ENCODE results near the gene CNKSR2. TPM values are rescaled to one million over a fixed set of nuclear protein-coding genes. Genes with fewer than 3 reads are reported as not detected.

CNKSR2 gene
- total and polyA plus RNA-seq, 8 donors = 0.58 to 33.8 (median 4.2) TPM

GRCh38 chrX:21379991-21380390 lies 5.8 kb downstream of the CNKSR2 start:
- no peak for TF ChIP-seq POLR2A (IDR thresholded peaks at IDR 0.05)
- no peak for TF ChIP-seq EP300 (IDR thresholded peaks at IDR 0.05)
- no peak for TF ChIP-seq CTCF (IDR thresholded peaks at IDR 0.05)
- no peak for TF ChIP-seq POLR2AphosphoS5 (IDR thresholded peaks at IDR 0.05)
- Histone ChIP-seq H3K36me3 (no peaks in the 10 kb centered on the region), H3K4me1 (peaks cover 0 to 11% (median 5%) of the 10 kb centered on the region in 4 donors), H3K4me3 (no peak overlapping the region), H3K27ac (no peak overlapping the region), H3K27me3 (peaks cover 0 to 14% (median 13%) of the 10 kb centered on the region in 3 donors), H3K9me3 (no peaks in the 10 kb centered on the region)
- intact Hi-C loops (cut with DNase I; ENCODE audit: low total_unique reads) = no loop called here
- WGBS, 5 donors = 56 to 93% (median 76%) methylated on average over 1 of the region's 1 CpG
- DNase-seq = no peak

- H3K27me3 ChIP-seq = no peaks in the 10 kb centered on the region
- no peaks in the 10 kb centered on the region for H3K9me3 ChIP-seq
- no peaks in the 10 kb centered on the region for H3K36me3 ChIP-seq
- H3K4me1 ChIP-seq = no peaks in the 10 kb centered on the region
- TF ChIP-seq POLR2AphosphoS5 (IDR thresholded peaks at IDR 0.05) (no peak), EP300 (IDR thresholded peaks at IDR 0.05) (no peak), POLR2A (IDR thresholded peaks at IDR 0.05) (no peak), CTCF (IDR thresholded peaks at IDR 0.05) (peak in 2 of 7 experiments; percentile 25 to 36)
- H3K27ac ChIP-seq = no peak overlapping the region
- H3K4me3 ChIP-seq = no peak overlapping the region
- intact Hi-C loops (cut with DNase I; ENCODE audit: low total_unique reads) = no loop called here
- no peak for DNase-seq
- 51 to 64% (median 54%) methylated on average over 2 of the region's 2 CpGs for WGBS, 5 donors
Measured at GRCh38 chrX:21382715-21383114, 8.5 kb downstream of the CNKSR2 start.

- H3K4me3 ChIP-seq = no peak overlapping the region
- no peak overlapping the region for H3K27ac ChIP-seq
- WGBS, 5 donors = 27 to 64% (median 35%) methylated on average over 2 of the region's 2 CpGs
Measured at GRCh38 chrX:21383546-21383945, 9.3 kb downstream of the CNKSR2 start.

DNA sequence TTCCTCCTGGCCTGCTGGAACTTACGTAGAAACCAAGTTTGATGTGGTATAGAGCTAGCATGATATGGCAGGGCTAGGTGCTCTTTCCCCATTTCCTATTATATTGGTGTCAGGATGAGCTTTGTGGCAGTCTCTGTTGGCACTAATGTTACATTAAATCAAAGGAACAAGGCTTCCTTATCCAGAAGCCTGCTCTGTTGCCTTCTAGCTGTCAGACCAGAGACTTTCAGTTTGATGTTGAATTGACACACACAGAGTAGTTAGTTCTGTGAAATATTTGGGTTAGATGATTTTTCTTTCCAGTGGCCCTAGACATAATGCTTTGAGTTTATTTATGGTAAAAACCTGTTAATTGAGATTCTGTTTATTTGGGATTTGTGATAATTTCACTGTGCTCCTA lies 10.0 kb downstream of the CNKSR2 start:
- 76 to 100% (median 87%) methylated on average over 1 of the region's 1 CpG for WGBS, 5 donors
- no peak for DNase-seq

More at GRCh38 chrX:21383546-21383945, 9.3 kb downstream of the CNKSR2 start:
- no peaks in the 10 kb centered on the region for H3K36me3 ChIP-seq
- TF ChIP-seq EP300 (IDR thresholded peaks at IDR 0.05) = no peak
- TF ChIP-seq CTCF (IDR thresholded peaks at IDR 0.05) = no peak
- no peak for TF ChIP-seq POLR2AphosphoS5 (IDR thresholded peaks at IDR 0.05)
- no peak for TF ChIP-seq POLR2A (IDR thresholded peaks at IDR 0.05)
- DNase-seq = no peak
- H3K9me3 ChIP-seq = no peaks in the 10 kb centered on the region
- intact Hi-C loops (cut with DNase I; ENCODE audit: low total_unique reads) = no loop called here
- H3K27me3 ChIP-seq = no peaks in the 10 kb centered on the region
- H3K4me1 ChIP-seq = no peaks in the 10 kb centered on the region

More for the DNA sequence above, 10.0 kb downstream of the CNKSR2 start:
- no peak for TF ChIP-seq POLR2AphosphoS5 (IDR thresholded peaks at IDR 0.05)
- no peak for TF ChIP-seq CTCF (IDR thresholded peaks at IDR 0.05)
- no peak for TF ChIP-seq POLR2A (IDR thresholded peaks at IDR 0.05)
- TF ChIP-seq EP300 (IDR thresholded peaks at IDR 0.05) = no peak
- Histone ChIP-seq H3K9me3 (no peaks in the 10 kb centered on the region), H3K36me3 (no peaks in the 10 kb centered on the region), H3K27ac (no peak overlapping the region), H3K4me1 (no peaks in the 10 kb centered on the region), H3K4me3 (no peak overlapping the region), H3K27me3 (no peaks in the 10 kb centered on the region)
- intact Hi-C loops (cut with DNase I; ENCODE audit: low total_unique reads) = no loop called here
